ENCODE results near the gene MAK.
A peak's percentile ranks its signal among the peaks of the same experiment; 100 is the strongest.
"Not testable (repeated sequence)": the region's sequence is repeated elsewhere in the genome, so short reads cannot be mapped to it uniquely, and the experiment has no call there.

The MAK gene

GRCh38 chr6:10720960-10721849 is 117.1 kb downstream of the MAK start:
- peak overlapping the region; percentile 89 for H3K27ac Mint-ChIP-seq
- H3K36me3 Mint-ChIP-seq, result peaks cover 12 to 17% of the 10 kb centered on the region in 2 donors
- peak overlapping the region; percentile 92 to 94 for H3K4me3 Mint-ChIP-seq
- H3K4me1 Mint-ChIP-seq, result peaks cover 20 to 37% of the 10 kb centered on the region in 2 donors
- peak; percentile 22 for DNase-seq
- not testable (repeated sequence) for H3K27me3 Mint-ChIP-seq; H3K9me3 Mint-ChIP-seq; ATAC-seq (replicated peaks)

GRCh38 chr6:10720265-10720959 is 117.9 kb downstream of the MAK start:
- Mint-ChIP-seq H3K9me3 (peaks cover 0 to 4% of the 10 kb centered on the region in 2 donors), H3K4me1 (peaks cover 18 to 32% of the 10 kb centered on the region in 2 donors), H3K36me3 (peaks cover 8 to 11% of the 10 kb centered on the region in 2 donors), H3K27me3 (no peaks in the 10 kb centered on the region), H3K27ac (peak overlapping the region; percentile 89), H3K4me3 (peak overlapping the region; percentile 87 to 94)
- peak; percentile 37 to 51 for ATAC-seq (replicated peaks)
- peak; percentile 59 for DNase-seq

GRCh38 chr6:10719964-10720264 is 118.4 kb downstream of the MAK start:
- DNase-seq, result no peak

DNA sequence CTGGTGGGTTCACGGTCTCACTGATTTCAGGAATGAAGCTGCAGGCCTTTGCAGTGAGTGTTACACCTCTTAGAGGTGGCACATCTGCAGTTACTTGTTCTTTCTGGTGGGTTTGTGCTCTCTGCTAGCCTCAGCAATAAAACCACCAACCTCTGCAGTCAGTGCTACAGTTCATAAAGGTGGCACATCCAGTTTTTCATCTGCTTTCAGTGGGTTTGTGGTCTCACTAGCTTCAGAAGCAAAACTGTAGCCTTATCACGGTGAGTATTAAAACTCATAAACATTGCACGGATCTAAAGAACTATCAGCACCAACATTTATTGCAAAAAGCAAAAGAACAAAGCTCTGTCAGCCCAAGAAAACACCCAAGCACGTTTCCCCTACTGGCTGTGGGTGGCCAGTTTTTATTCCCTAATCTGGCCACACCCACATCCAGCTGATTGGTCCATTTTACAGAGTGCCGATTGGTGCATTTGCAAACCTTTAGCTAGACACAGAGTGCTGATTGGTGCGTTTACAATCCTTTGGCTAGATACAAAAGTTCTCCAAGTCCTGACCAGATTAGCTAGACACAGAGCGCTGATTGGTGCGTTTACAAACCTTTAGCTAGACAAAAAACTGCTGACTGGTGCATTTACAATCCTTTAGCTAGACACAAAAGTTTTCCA is 118.9 kb downstream of the MAK start:
- H3K4me1 Mint-ChIP-seq, result peaks cover 18 to 28% of the 10 kb centered on the region in 2 donors
- no peaks in the 10 kb centered on the region for H3K27me3 Mint-ChIP-seq
- H3K4me3 Mint-ChIP-seq, result peak overlapping the region; percentile 87 to 94
- ATAC-seq (replicated peaks) (peak in 1 of 2 donors; percentile 15), DNase-seq (peak; percentile 46)
- H3K27ac Mint-ChIP-seq, result peak overlapping the region; percentile 75
- peaks cover 8% of the 10 kb centered on the region in 2 donors for H3K36me3 Mint-ChIP-seq
- peaks cover 0 to 4% of the 10 kb centered on the region in 2 donors for H3K9me3 Mint-ChIP-seq

More at GRCh38 chr6:10719964-10720264, 118.4 kb downstream of the MAK start:
- Mint-ChIP-seq H3K4me3 (peak overlapping the region; percentile 87 to 94), H3K27ac (peak overlapping the region; percentile 89), H3K27me3 (no peaks in the 10 kb centered on the region), H3K36me3 (peaks cover 8% of the 10 kb centered on the region in 2 donors), H3K9me3 (peaks cover 0 to 4% of the 10 kb centered on the region in 2 donors), H3K4me1 (peaks cover 18 to 28% of the 10 kb centered on the region in 2 donors)
- no peak for ATAC-seq (replicated peaks)

GRCh38 chr6:10713962-10714361 is 124.4 kb downstream of the MAK start:
- H3K9me3 Mint-ChIP-seq, result no peaks in the 10 kb centered on the region
- peak overlapping the region; percentile 68 for H3K27ac Mint-ChIP-seq
- peaks cover 0 to 1% of the 10 kb centered on the region in 2 donors for H3K4me1 Mint-ChIP-seq

More at GRCh38 chr6:10713962-10714361, 124.4 kb downstream of the MAK start:
- H3K36me3 Mint-ChIP-seq, result peaks cover 5 to 14% of the 10 kb centered on the region in 2 donors
- peak overlapping the region in 1 of 2 donors; percentile 20 for H3K4me3 Mint-ChIP-seq
- DNase-seq (no peak), ATAC-seq (replicated peaks) (no peak)
- no peaks in the 10 kb centered on the region for H3K27me3 Mint-ChIP-seq

Data from stimulated activated naive B cell treated with anti-CD40 and anti-IgM and Interleukin-4, amounts not matched to agents 10 μg/mL and 1 μg/mL and 100 μg/mL, for 72 hours (primary cell).